ENCODE results near the gene EVI2B. TPM values are rescaled to one million over a fixed set of nuclear protein-coding genes. Genes with fewer than 3 reads are reported as not detected.

Gene EVI2B
- total RNA-seq, 1 experiment from 2014 or later = not detected

GRCh38 chr17:31327534-31328159 is 13.8 kb upstream of the EVI2B start:
- H4K20me1 ChIP-seq (ENCODE audit: insufficient read depth) = no peaks in the 10 kb centered on the region
- no peaks in the 10 kb centered on the region for H3K27me3 ChIP-seq (ENCODE audit: insufficient read depth, low read depth)
- BruUV-seq (replicated peaks) = no TSS peak
- H3K27ac ChIP-seq = peak overlapping the region; percentile 20; the same call in 1 of the 2 replicates
- H3K4me1 ChIP-seq (replicated peaks; ENCODE audit: insufficient read depth) = peaks cover 3% of the 10 kb centered on the region; the same call in 1 of the 2 replicates
- 0 out of 2 replicates have a peak, but pooled peaks cover 10% of the 10 kb centered on the region for H3K36me3 ChIP-seq (ENCODE audit: low read depth)
- peak in 1 of 2 experiments; percentile 49 for DNase-seq
- no peak overlapping the region for H2AFZ ChIP-seq
- ChIA-PET POLR2A (ENCODE audit: unreplicated experiment) (no interaction called here), CTCF (no interaction called here)
- TF ChIP-seq CTCF (conservative IDR thresholded peaks at IDR 0.05) (no peak), EZH2 (IDR thresholded peaks at IDR 0.05; ENCODE audit: low read depth) (no peak)
- no peaks in the 10 kb centered on the region for H3K9me2 ChIP-seq (ENCODE audit: insufficient read depth)
- H3F3A ChIP-seq (ENCODE audit: insufficient read depth, low read depth) = 0 out of 2 replicates have a peak, but pooled peaks cover 3% of the 10 kb centered on the region
- no peaks in the 10 kb centered on the region for H3K9me3 ChIP-seq (ENCODE audit: insufficient read depth, low read depth)
- no peak overlapping the region for H3K4me2 ChIP-seq
- intact Hi-C loops (cut with micrococcal nuclease; ENCODE audit: unreplicated experiment) = no loop called here
- H3K4me3 ChIP-seq = no peak overlapping the region
- H3K79me2 ChIP-seq (ENCODE audit: low read depth) = no peaks in the 10 kb centered on the region

GRCh38 chr17:31323551-31323950 is 9.7 kb upstream of the EVI2B start:
- Histone ChIP-seq H3K27ac (no peak overlapping the region), H3K9me3 (ENCODE audit: insufficient read depth, low read depth) (no peaks in the 10 kb centered on the region), H4K20me1 (ENCODE audit: insufficient read depth) (no peaks in the 10 kb centered on the region), H3K4me1 (replicated peaks; ENCODE audit: insufficient read depth) (peaks cover 3% of the 10 kb centered on the region; the same call in 1 of the 2 replicates), H3K9me2 (ENCODE audit: insufficient read depth) (no peaks in the 10 kb centered on the region), H3F3A (ENCODE audit: insufficient read depth, low read depth) (0 out of 2 replicates have a peak, but pooled peaks cover 3% of the 10 kb centered on the region), H3K36me3 (ENCODE audit: low read depth) (0 out of 2 replicates have a peak, but pooled peaks cover 10% of the 10 kb centered on the region), H3K27me3 (ENCODE audit: insufficient read depth, low read depth) (no peaks in the 10 kb centered on the region), H3K79me2 (ENCODE audit: low read depth) (no peaks in the 10 kb centered on the region), H3K4me2 (no peak overlapping the region), H3K4me3 (no peak overlapping the region), H2AFZ (no peak overlapping the region)
- ChIA-PET POLR2A (ENCODE audit: unreplicated experiment) (no interaction called here), CTCF (no interaction called here)
- no peak for DNase-seq
- no peak for TF ChIP-seq CTCF (conservative IDR thresholded peaks at IDR 0.05)
- TF ChIP-seq EZH2 (IDR thresholded peaks at IDR 0.05; ENCODE audit: low read depth) = no peak
- intact Hi-C loops (cut with micrococcal nuclease; ENCODE audit: unreplicated experiment) = no loop called here
- BruUV-seq (replicated peaks) = no TSS peak

- no peaks in the 10 kb centered on the region for H3K9me3 ChIP-seq (ENCODE audit: insufficient read depth, low read depth)
- no peaks in the 10 kb centered on the region for H3K4me1 ChIP-seq (replicated peaks; ENCODE audit: insufficient read depth)
- ChIA-PET CTCF (no interaction called here), POLR2A (ENCODE audit: unreplicated experiment) (no interaction called here)
- intact Hi-C loops (cut with micrococcal nuclease; ENCODE audit: unreplicated experiment) = no loop called here
- no peaks in the 10 kb centered on the region for H3K27me3 ChIP-seq (ENCODE audit: insufficient read depth, low read depth)
- H3K36me3 ChIP-seq (ENCODE audit: low read depth) = 0 out of 2 replicates have a peak, but pooled peaks cover 10% of the 10 kb centered on the region
- H3F3A ChIP-seq (ENCODE audit: insufficient read depth, low read depth) = 0 out of 2 replicates have a peak, but pooled peaks cover 5% of the 10 kb centered on the region
- no peaks in the 10 kb centered on the region for H3K79me2 ChIP-seq (ENCODE audit: low read depth)
- H4K20me1 ChIP-seq (ENCODE audit: insufficient read depth) = no peaks in the 10 kb centered on the region
- no peaks in the 10 kb centered on the region for H3K9me2 ChIP-seq (ENCODE audit: insufficient read depth)
- DNase-seq = no peak
- H3K27ac ChIP-seq = no peak overlapping the region
- H2AFZ ChIP-seq = no peak overlapping the region
- TF ChIP-seq CTCF (conservative IDR thresholded peaks at IDR 0.05) = no peak
- TF ChIP-seq EZH2 (IDR thresholded peaks at IDR 0.05; ENCODE audit: low read depth) = no peak
- no TSS peak for BruUV-seq (replicated peaks)
- H3K4me3 ChIP-seq = no peak overlapping the region
- no peak overlapping the region for H3K4me2 ChIP-seq
These were observed 8.1 kb upstream of the EVI2B start for GRCh38 chr17:31321966-31322365.

All from PC-9 (cell line).